Osteocyte (in vitro differentiated cells): ENCODE results near the gene DDX39A. TPM values are rescaled to one million over a fixed set of nuclear protein-coding genes. Genes with fewer than 3 reads are reported as not detected.
A peak's percentile ranks its signal among the peaks of the same experiment; 100 is the strongest.

ENCODE experiments used
- DNase-seq: peaks from one replicate; pipeline ENCODE4 v3.0.0; 2021; ENCODE audit warnings: mixed read lengths; ENCODE audit not compliant: unreplicated experiment; ENCODE audit errors: extremely low spot score
- H3K27ac Mint-ChIP-seq: one replicate; pipeline ENCODE4 v1.8.0; 2021; ENCODE audit warnings: mild to moderate bottlenecking, mixed read lengths; ENCODE audit not compliant: unreplicated experiment
- H3K27me3 Mint-ChIP-seq: one replicate; pipeline ENCODE4 v1.8.0; 2021; ENCODE audit warnings: mixed read lengths; ENCODE audit not compliant: unreplicated experiment
- H3K36me3 Mint-ChIP-seq: one replicate; pipeline ENCODE4 v1.8.0; 2021; ENCODE audit warnings: mixed read lengths; ENCODE audit not compliant: unreplicated experiment
- H3K4me1 Mint-ChIP-seq: one replicate; pipeline ENCODE4 v1.8.0; 2021; ENCODE audit warnings: mixed read lengths; ENCODE audit not compliant: unreplicated experiment
- H3K4me3 Mint-ChIP-seq: one replicate; pipeline ENCODE4 v1.8.0; 2021; ENCODE audit warnings: mild to moderate bottlenecking, moderate library complexity, mixed read lengths; ENCODE audit not compliant: unreplicated experiment
- H3K9me3 Mint-ChIP-seq: one replicate; pipeline ENCODE4 v1.8.0; 2021; ENCODE audit warnings: mixed read lengths; ENCODE audit not compliant: unreplicated experiment
- total RNA-seq: library from RNA; stranded (reverse); gene quantifications from 2 replicates; pipeline ENCODE4 v1.2.1, GENCODE V29; 2021
- TF ChIP-seq, protein P1 (sequence below): fragments of 200-600 bp; sonication (generic); IDR thresholded peaks from 2 replicates; pipeline ENCODE4 v1.5.0; 2021; ENCODE audit warnings: antibody characterized with exemption, mild to moderate bottlenecking, moderate library complexity

DDX39A gene
- total RNA-seq, 1 donor from 2014 or later, result 71.0 TPM

DNA sequence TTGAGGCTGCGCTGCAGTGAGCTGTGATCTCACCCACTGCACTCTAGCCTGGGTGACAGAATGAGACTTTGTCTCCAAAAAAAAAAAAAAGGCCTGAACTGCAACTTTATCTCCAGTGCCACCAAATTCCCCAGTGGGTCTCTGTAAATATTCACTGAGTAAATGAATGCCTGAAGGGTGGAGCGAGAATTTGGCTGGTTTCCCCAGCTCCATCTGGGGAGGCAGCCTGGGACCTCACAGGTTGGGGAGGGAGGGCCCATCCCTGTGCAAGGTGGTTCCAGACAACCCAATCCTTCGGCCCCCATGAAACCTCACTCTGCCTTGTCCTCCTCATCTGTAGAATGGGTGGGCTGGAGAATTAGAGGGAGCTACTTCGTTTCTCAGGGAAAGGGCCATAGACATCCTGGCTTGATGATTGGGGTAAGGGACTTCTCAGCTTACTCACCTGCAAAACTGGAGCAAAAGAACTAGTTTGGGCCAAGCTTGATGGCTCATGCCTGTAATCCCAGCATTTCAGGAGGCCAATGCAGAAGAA is 9.8 kb upstream of the DDX39A start:
- no peak for DNase-seq
- Mint-ChIP-seq H3K9me3 (no peaks in the 10 kb centered on the region), H3K4me1 (peaks cover 9% of the 10 kb centered on the region)

DNA sequence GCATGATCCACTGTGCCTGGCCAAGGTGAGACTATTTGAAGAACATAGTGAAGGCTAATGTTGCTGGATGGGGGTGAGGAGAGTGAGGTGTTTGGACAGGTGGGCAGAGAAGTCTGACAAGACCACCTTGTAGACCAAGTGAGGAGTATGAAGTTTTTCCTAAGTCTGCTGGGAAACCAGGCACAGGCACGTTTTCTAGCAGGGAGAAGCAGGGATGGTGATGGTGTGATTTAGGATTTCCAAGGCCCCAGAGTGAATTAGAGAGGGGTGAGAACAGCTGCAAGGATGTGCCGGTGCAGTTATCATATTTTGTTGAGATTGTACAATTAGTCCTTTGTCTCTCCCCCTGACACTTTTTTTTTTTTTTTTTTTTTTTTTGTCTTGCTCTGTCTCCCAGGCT is 8.3 kb upstream of the DDX39A start:
- TF ChIP-seq, protein P1, sequence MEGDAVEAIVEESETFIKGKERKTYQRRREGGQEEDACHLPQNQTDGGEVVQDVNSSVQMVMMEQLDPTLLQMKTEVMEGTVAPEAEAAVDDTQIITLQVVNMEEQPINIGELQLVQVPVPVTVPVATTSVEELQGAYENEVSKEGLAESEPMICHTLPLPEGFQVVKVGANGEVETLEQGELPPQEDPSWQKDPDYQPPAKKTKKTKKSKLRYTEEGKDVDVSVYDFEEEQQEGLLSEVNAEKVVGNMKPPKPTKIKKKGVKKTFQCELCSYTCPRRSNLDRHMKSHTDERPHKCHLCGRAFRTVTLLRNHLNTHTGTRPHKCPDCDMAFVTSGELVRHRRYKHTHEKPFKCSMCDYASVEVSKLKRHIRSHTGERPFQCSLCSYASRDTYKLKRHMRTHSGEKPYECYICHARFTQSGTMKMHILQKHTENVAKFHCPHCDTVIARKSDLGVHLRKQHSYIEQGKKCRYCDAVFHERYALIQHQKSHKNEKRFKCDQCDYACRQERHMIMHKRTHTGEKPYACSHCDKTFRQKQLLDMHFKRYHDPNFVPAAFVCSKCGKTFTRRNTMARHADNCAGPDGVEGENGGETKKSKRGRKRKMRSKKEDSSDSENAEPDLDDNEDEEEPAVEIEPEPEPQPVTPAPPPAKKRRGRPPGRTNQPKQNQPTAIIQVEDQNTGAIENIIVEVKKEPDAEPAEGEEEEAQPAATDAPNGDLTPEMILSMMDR, result no peak
- H3K4me3 Mint-ChIP-seq, result no peak overlapping the region
- H3K9me3 Mint-ChIP-seq, result no peaks in the 10 kb centered on the region
- no peaks in the 10 kb centered on the region for H3K36me3 Mint-ChIP-seq
- peaks cover 7% of the 10 kb centered on the region for H3K27me3 Mint-ChIP-seq
- H3K27ac Mint-ChIP-seq, result no peak overlapping the region
- peaks cover 7% of the 10 kb centered on the region for H3K4me1 Mint-ChIP-seq
- DNase-seq, result no peak

More for the DNA sequence above, 9.8 kb upstream of the DDX39A start:
- Mint-ChIP-seq H3K27ac (no peak overlapping the region), H3K27me3 (peaks cover 7% of the 10 kb centered on the region), H3K4me3 (no peak overlapping the region), H3K36me3 (no peaks in the 10 kb centered on the region)
- TF ChIP-seq, protein P1, result no peak

DNA sequence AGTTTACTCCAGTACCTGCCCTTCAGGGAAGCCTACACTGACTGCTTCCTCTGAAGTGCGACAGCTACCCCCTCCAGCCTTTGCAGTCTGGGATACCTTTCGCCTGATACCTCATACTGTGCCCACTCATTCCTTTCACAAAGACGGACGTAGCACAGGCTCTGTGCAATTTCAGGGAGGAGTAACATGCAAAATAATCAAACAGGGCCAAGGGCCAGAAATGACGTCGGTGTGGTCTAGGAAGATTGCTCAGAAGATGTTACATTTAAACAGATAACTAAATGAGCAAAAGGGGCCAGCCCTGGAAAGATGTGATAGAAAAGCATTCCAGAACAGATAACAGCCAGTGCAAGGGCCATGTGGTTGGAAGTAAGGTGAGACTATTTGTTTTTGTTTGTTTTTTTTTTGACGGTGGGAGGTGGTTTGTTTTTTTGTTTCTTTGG is 6.6 kb upstream of the DDX39A start:
- no peak overlapping the region for H3K4me3 Mint-ChIP-seq

DNA sequence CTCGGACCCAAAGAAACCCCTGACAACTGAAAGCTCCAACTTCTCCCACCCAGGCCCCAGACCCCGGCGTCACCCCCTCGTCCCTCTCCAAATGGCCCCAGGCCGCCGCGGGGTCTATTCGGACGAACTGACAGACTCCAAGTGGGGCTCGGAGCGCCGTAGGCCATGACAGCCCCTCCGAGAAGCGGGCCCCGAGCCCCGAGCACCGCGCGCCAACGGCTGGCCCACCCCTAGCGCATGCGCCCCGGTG is 360 bp downstream of the DDX39A start:
- H3K9me3 Mint-ChIP-seq, result no peaks in the 10 kb centered on the region
- DNase-seq, result peak; percentile 94
- TF ChIP-seq, protein P1, result no peak
- H3K4me3 Mint-ChIP-seq, result peak overlapping the region; percentile 97
- H3K36me3 Mint-ChIP-seq, result peaks cover 4% of the 10 kb centered on the region
- H3K27ac Mint-ChIP-seq, result peak overlapping the region; percentile 96
- H3K4me1 Mint-ChIP-seq, result peaks cover 41% of the 10 kb centered on the region
- no peaks in the 10 kb centered on the region for H3K27me3 Mint-ChIP-seq

More for the DNA sequence above, 6.6 kb upstream of the DDX39A start:
- no peaks in the 10 kb centered on the region for H3K4me1 Mint-ChIP-seq
- peaks cover 3% of the 10 kb centered on the region for H3K27me3 Mint-ChIP-seq
- no peaks in the 10 kb centered on the region for H3K9me3 Mint-ChIP-seq
- H3K36me3 Mint-ChIP-seq, result no peaks in the 10 kb centered on the region
- no peak for DNase-seq
- H3K27ac Mint-ChIP-seq, result no peak overlapping the region
- TF ChIP-seq, protein P1, result no peak

DNA sequence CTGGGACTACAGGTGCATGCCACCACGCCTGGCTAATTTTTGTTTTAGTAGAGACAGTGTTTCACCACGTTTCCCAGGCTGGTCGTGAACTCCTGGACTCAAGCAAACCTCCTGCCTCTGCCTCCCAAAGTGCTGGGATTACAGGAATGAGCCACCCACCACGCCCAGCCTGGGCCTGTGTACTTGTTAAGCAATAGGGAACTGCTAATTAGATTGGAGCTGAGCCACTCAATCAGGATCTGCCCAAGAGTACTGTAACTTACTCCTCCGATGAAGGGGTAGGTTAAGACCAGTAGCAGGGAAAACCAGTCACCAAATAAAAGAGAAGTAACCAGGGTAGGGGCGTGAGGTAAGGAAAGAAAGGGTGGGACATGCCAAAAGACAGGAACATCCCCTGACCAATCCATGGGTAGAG is 2.3 kb downstream of the DDX39A start:
- Mint-ChIP-seq H3K4me1 (peaks cover 52% of the 10 kb centered on the region), H3K27ac (peak overlapping the region; percentile 9), H3K4me3 (peak overlapping the region; percentile 46), H3K9me3 (no peaks in the 10 kb centered on the region), H3K27me3 (no peaks in the 10 kb centered on the region), H3K36me3 (peaks cover 11% of the 10 kb centered on the region)
- TF ChIP-seq, protein P1, result no peak
- DNase-seq, result no peak
